HG02943 (cell line): Measurements from ENCODE around the gene MACROH2A1.

Experiments used
- ATAC-seq: cut with Tn5 transposase; IDR thresholded peaks from one replicate; pipeline ENCODE4 v1.9.1; 2021; ENCODE audit warnings: mild to moderate bottlenecking, low read depth, moderate library complexity; ENCODE audit not compliant: unreplicated experiment

The MACROH2A1 gene

DNA sequence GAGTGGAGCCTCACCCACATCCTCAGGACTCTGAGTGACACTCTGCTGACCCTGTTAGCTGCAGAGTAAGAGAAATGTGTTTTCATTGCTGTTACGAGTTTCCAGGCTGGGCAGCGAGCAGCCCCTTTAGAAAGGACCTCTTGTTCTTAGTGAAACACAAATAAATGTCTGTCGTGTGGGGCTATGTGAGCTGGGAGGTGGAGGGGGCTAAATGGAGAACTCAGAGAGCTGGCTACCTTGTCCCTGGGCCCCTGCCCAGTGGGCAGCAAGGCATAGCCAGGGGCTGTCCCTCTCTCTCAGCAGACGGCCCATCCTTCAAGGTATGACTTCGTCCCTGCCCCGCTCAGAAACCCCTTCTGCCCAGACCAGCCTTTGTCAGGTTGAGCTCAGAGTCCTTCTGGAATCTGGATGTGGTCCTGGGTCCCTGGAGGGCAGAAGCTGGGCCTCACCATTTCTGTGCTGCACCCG lies 38.0 kb upstream of the MACROH2A1 start:
- ATAC-seq: no peak

DNA sequence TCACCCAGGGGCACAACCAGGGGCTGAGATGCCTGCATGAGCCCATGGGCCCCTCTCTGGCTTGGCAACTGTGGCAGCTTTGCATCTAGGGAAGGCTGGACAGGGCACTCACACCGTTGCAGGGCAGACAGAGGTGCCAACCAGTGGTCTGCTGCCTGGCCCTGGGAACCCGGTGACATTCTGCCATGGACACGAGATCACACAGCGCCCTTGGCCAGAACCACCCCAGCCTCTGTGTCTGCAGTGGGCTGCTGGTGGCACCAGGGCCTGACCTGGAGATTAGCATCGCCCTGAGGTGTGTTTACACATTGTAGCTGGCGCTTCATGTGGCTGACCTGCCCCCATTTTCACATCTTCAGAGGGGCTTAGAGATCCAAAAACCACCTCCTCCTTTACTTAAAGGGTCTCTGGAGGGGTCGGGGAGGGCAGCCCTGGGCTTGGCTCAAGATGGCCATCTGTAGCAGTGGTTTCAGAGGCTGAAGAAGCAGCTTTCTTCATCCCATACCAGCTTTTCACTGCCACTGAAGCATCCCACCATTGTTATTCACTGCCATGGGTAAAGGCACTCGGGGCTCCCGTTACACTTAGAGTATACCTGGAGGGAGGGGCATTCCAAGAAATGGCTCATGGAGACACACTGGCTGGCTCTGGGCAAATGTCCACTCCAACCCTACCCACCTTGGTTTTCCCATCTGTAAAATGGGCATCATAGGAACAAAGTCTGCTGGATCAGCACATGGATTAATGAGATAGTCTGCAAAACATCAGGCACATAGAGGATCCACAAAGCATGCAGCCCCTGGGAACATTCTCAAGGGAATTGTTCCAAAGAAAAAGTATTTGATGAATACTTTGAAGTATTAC lies 36.7 kb upstream of the MACROH2A1 start:
- ATAC-seq: no peak

DNA sequence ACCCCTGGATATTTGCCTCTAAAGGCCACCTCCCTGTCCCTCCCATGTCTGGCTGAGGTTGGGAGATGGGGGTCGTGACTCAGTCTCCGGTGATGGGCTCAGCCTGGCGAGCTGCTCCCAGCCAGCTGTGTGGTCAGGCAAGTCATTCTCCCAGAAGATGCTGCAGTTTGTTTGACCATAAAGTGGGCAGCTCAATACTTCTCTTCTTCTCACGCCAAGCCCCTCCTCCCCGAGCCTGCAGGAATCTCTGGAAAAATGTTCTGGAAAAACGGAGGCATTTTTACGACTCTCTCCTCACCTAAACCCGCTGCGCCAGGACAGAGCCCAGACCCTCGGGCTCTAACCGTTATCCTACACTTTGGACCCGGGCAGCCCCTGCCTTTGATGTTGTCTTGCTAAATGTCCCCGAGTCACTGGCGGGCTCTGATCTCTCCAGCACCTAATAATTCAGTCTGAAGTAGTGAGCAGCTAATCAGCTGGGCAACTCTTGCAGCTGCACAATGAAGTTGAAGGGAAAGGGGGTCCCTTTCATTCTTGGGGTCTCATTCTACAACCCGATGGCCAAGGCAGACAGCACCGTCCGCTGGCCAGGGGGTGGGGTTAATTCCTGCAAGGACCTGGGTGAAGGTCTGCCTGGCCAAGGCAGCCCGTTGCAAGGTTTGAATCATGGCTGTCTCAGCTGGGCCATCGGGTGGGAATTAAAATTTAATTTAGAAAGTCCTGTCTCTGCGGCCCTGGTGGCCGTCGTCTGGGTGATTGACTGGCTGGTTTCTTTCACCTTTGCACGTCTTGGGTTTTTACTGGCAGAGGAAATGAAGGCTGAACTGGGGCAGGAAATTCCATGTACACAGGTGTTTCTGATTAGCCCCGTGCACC lies 35.8 kb upstream of the MACROH2A1 start:
- ATAC-seq: no peak

DNA sequence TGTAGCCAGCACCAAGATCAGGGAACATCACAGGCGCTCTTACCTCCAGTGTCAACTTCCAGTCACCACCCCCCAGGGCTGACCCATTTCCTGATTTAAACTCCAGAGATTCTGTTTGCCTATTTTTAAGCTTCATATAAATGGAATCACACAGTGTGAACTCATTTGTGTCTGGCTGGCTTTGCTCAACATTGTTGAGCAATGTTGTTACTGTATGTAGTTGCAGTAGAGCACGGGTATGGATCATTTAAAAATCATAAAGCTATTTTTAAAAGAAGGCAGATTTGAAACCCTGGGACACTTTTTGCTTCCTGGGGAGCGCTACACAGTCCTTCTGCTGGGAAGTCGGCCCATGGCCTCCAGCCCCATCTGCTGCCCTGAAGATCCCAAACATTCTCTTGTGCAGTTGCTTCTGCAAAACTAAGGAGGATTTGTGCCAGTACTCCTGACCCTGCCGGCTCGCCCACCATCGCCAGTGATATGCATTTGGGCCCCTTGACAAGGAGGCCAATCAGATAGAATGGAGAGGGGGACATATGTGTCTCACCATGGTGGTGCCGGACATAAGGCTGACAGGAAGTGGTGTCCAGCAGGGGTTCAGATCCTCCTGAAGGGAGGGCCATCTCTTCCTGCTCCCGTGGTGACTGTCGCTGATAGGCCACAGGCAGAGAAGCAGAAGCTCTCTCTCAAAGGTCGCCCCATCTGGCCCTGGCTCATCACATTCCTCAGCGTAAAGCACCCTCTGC lies 34.8 kb upstream of the MACROH2A1 start:
- ATAC-seq: no peak

DNA sequence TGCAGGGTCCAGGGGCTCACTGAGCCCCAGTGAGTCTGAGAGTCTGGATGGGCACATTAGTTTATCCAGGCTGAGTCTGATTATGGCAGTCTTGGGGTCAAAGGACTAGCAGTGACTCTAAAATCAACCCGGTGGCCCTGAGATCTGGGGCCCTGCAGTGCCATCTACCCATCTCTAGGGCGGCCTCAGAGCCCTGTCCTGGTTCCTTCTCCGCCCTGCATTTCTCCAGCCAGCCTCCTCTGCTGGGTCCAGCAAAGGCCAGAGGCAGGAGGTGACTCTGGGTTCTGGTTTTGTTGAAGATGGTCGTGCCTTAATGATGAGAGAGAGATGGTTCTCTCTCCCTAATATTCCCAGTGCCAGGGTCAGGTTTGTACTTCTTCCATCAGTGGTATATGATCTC lies 33.1 kb upstream of the MACROH2A1 start:
- no peak for ATAC-seq

DNA sequence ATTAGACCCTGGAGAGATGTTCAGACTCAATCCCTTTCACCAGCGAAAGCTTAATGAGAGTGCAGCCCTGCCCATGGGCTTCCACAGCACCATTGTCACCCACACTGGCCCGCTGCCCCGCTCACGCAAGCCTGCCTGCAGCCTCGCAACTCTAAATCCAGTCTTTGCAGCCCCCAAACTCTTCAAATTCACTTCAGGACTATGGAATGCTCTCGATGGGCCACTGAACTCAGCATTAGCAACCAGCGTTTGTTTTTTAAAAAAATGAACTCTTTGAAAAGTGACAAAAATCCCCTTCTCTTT lies 31.1 kb upstream of the MACROH2A1 start:
- no peak for ATAC-seq

DNA sequence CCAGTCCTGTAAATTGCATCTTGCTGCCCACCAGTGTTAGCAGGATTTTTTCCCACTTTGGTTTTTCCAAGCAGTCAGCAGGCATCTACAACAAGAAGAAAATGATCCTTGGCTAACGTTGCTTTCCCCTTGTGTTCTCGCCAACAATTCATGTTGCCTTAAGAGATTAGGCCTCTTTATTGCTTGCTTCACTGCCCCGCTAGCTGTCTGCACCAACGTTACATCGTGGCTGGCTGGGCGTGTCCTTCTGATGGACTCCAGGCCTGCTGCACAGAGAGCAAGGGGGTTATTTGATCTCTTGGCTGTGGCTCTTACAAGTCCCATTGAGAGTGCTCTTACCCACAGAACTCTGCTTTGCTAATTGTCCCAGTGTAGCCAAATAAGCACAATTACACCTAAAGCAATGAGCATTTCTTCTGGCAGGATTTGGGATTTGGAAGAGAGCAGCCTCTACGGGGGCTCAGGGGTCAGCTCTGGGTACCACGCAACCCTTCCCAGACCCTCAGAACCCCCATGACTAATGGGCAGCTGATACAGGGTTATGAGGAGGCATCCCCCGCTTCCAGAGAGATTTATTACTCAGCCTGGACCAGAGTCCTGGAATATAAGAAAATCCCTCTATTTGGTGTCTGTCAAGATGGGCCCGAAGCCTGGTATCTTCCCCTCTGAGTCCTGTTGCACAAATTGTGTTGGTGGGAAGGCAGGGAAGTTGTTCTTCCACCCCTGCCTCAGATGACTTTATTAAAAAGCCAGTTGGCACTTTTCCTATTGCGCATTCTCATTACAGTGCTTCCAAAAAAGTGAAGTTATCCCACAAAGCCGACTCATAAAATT lies 30.5 kb upstream of the MACROH2A1 start:
- no peak for ATAC-seq

DNA sequence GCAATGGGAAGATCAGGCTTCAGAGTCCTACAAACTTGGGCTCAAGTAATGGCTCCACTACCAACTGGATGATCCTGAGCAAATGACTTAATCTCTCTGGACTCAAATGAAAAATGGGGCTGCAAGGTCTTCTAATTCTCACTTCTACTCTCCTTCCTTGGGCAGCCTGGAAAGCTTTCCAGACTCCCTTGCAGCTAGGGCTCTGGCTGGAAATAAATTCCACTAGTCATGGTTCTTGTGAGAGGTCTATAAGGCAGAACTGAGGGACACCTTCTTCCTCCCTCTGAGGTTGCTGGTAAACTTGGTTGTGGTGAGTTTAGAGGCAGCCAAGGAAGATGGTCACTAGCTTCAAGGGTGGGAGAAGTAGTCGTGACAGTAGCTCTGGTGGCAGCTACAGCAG lies 29.6 kb upstream of the MACROH2A1 start:
- ATAC-seq: no peak

DNA sequence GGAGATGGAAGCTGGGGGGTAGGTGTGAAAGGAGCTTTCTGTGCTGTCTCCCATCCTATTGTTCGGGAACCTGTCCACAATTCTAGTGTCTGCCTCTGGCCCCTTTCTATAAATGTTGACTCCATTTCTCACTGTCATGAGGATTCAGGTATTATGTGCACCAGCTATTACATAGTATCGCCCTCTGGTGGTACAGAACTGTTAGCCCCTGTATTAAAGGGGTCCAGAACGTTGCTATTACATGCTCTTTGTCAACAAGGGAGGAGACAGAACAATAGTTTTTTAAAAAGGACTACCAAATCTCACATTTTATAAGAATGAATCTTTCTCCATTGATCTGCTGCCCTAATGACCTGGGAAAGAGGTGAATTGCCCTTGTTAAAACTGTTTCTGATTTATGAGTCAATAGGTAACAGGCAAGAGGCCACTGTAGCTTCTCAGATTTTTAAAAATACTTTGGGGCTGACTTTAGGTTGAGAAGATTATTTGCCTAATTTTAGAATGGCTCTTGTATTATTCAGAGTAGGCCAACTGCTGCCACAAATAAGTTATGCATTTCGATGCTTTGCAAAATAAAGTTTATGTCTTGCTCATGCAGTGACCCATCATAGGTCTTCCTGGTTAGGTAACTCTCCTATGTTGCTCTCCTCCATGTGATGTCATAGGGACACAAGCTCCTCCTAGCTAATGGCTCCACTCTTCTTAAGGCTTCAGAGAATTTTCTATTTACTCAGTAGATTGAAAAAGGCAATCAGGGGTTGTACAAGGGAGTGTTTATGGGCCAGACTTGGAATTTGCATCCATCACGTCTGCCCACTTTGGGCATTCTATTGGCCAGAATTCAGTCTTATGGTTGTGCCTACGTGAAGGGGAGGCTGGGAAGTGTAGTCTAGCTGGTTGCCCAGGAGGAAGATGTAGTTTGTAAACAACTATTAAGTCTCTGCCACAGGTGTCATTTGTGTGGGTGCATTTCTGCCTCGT lies 27.4 kb upstream of the MACROH2A1 start:
- ATAC-seq: peak; percentile 73

DNA sequence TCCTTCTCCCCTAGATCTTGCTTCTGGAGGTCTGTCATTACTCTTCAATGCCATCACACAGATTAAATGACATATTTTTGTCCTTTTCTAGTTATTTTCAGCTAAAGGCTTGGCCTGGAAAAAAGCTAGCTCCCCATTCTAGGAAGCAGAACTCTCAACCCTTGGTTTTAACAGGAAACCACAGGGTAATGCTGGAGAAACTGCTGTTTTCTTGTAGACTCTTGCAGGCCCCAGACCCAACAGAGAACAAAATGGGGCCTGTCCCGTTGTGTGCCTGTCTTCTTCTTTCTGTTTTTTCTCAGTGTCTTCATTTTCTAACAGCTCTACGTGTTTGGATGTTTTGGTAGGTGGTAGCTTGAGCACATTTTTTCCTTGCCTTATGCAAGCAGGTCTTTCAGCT lies 26.6 kb upstream of the MACROH2A1 start:
- ATAC-seq: no peak

DNA sequence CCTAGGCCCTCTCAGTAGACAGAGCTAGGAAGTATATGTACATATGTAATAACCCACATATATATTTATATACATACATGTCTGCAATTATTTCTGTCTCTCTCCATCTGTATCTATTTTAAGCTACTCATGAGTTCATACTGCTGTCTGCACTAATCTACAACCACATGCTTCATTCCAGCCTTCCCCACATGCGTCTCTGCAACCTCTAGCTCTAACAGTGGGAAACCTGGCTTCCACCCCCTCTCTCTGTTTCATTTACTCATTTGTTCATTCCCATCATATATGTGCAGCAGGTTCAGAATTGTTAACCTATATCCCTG lies 24.8 kb upstream of the MACROH2A1 start:
- no peak for ATAC-seq

DNA sequence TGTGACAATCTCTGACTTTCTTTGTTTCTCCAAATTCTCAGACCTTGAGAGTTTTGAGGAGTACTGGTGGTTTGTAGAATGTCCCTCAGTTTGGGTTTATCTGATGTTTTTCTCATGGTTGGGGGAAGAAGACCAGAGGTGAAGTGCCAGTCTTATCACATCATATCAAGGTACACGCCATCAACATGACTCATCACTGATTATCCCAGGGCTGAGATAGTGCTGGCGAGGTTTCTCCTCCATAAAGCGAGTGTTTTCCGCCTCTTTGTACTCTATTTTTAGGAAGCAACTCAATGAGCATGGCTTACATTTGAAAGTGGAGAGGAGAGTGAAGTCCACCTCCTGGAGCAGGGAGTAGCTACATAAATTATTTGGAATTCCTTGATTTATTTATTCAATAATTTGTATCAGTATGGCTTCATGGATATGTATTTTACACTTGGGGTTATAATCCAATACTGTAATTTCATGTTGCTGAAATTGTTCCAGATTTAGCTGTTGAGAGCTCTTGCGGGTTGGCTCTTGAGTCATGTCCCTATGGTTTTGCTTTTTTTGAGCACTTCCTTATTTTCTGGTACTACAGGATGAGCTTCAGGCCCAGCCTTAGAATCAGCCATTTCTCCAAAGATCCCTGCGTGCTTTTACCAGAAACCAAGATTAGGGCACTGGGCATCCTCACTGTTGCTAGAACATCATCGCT lies 24.3 kb upstream of the MACROH2A1 start:
- ATAC-seq: no peak

DNA sequence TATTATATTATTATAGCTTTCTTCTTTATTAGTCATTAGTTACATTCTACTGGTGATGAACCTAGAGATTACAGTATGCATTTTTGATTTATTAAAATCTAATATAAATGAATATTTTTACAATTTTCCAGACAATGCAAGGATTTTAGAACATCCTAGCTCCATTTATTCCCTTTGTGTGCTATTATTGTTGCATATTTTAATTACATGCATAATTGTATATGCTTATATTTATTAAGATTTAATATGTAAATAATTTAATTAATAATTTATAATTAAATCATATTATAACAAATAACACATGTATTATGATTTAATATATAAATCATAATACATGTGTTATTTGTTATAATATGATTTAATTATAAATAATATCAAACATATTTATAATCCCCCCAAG lies 23.4 kb upstream of the MACROH2A1 start:
- no peak for ATAC-seq

DNA sequence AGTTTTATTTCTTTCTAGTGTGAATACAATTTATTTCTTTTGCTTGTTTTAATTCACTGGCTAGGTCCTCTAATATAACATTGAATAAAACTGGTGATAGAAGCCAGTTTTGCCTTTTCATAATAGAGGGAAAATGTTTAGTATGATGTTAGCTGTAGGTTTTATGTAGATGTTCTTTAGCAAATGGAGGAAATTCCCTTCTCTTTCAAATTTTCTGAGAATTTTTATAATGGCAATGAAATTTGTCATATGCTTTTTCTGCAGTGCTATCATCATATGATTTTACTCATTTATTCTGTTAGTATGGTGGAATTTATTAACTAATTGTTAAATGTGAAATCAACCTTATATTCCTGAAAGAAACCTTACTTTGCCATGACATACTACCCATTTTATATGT lies 18.1 kb upstream of the MACROH2A1 start:
- no peak for ATAC-seq

DNA sequence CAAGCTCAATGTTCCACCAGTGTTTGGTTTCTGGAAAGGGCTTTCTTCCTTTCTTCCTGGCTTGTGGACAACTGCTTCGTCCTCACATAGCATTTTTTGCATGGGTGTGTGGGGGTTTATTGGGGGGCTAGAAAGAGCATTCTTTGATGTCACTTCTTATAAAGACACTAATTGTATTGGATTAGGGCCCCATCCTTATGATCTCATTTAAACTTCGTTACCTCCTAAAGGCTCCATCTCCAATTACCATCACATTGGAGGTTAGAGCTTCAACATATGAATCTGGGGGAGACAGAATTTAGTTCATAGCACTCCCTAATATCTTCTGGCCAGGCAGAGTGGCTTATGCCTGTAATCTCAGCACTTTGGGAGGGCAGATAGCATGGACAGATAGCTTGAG lies 6.1 kb upstream of the MACROH2A1 start:
- ATAC-seq: no peak

DNA sequence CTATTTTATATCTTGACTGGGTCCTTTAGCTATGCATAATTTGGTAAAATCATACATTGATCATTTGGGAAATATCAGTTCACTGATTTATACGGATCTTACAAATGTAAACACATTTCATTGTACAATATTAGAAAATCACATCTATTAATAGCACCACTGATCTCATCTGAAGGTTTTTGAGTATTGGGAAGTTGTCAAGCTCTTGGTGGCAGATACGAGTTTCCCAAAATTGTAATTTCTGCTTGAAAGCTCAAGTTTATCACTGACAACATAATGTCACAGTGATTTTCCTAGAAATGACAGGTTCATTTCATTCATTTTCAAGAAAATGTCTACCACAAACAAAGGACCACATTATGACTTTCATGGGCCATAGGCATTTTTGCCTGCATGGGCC lies 3.0 kb upstream of the MACROH2A1 start:
- ATAC-seq: no peak

DNA sequence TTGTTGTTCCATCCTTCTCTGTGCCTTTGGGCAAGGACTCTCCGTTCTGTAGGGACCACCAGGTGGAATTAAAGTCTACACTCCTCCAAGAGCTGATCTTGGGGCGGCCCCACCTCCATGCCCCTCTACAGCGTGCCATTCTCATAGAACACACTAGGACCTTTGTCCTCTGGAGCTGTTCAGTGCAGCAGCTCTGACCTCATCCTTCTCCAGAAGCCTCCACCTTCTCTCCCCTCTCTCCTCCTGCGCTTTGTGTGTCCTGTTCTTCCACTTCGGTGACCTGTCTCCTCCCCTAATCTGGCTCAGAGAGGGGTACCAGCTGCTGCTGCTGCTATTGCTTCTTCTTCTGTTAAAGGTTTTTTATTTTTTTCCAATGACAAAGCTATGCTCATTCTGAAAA lies 1.8 kb upstream of the MACROH2A1 start:
- ATAC-seq: no peak

DNA sequence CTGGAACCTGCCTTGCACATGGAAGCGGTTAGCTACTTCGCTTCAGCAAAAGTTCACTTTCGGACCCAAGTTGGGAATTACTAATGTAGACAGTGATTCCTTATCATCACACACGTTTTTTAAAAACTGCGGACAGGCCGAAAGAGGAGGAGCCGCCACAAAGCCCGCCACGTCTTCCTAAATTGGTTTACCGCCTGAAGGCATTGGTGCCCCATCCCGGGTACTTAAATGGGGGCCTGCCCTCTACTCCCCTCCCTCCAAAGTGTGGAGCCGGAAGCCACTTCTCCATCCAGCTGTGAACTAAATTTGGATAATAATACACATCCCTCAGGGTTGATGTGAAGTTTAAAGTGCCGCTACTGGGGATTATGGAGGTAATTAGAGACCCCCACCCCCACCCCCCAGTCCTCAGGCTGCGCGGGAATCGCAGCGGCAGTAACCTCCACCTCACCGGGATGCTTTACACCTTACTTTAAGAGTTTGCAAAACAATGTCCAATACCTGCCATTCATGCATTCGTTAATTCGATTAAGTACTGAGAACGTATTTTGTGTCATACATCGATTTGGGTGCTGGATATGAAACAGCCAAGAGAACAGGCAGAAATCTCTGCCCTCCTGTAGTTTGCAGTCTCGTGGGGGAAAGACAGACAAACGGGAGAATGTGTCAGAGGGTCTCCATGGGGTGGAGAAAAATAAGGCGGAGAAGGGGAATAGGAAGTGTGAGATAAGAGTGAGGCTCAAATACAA lies 937 bp upstream of the MACROH2A1 start:
- no peak for ATAC-seq
